Left lung (tissue), 10 donors: ENCODE data around the gene CBX7. TPM values are rescaled to one million over a fixed set of nuclear protein-coding genes. Genes with fewer than 3 reads are reported as not detected.

Experiments
- ATAC-seq: fragments of 200-7000 bp; cut with Tn5 transposase; one replicate; pipeline ENCODE4 v1.9.1; 2020; ENCODE audit warnings: moderate library complexity
- DNase-seq, 4 donors: peaks; one replicate each; pipeline ENCODE4 v3.0.0-alpha.2; 2013 to 2020
- H3K27ac ChIP-seq, 2 donors: fragments of 200-600 bp; sonication (generic) in 1 of 2; one replicate each; pipeline versions ENCODE4 v1.5.0 to v1.8.0; 2020 to 2021
- H3K27me3 ChIP-seq, 2 donors: fragments of 200-600 bp; sonication (generic) in 1 of 2; one replicate each; pipeline versions ENCODE4 v1.5.0 to v1.8.0; 2020 to 2021
- H3K36me3 ChIP-seq, 2 donors: fragments of 200-600 bp; sonication (generic) in 1 of 2; one replicate each; pipeline versions ENCODE4 v1.5.0 to v1.8.0; 2020 to 2021
- H3K4me1 ChIP-seq, 2 donors: fragments of 200-600 bp; one replicate each; pipeline ENCODE4 v1.8.0; 2021
- H3K4me3 ChIP-seq, 2 donors: fragments of 200-600 bp; sonication (generic) in 1 of 2; one replicate each; pipeline versions ENCODE4 v1.5.0 to v1.8.0; 2020 to 2021; ENCODE audit warnings: mild to moderate bottlenecking in 1 of 2
- H3K9me3 ChIP-seq, 2 donors: fragments of 200-600 bp; sonication (generic) in 1 of 2; one replicate each; pipeline versions ENCODE4 v1.5.0 to v1.8.0; 2020 to 2021
- intact Hi-C, 2 donors: fragments of 100-400 bp; cut with DNase I; formaldehyde crosslinking; loops; one replicate each; pipeline versions ENCODE4 v1.11.2 to v1.14.2; 2022
- polyA plus RNA-seq, 6 donors: library from polyadenylated mRNA; unstranded; fragments of 120-200 nt; gene quantifications; one replicate each; pipeline ENCODE4 v1.2.1, GENCODE V29; 2013; ENCODE audit not compliant: insufficient read length in 6 of 6
- total RNA-seq, 2 donors: library from RNA; stranded (reverse); fragmentation: NEBNext Ultra II Directional; extraction: Animal tissue kit (Norgen Biotek cat#: 25700); gene quantifications; one replicate each; pipeline ENCODE4 v1.2.1, GENCODE V29; 2021
- TF ChIP-seq, protein P1 (sequence below), 2 donors: fragments of 200-600 bp; sonication (generic) in 1 of 2; IDR thresholded peaks; one replicate each; pipeline versions ENCODE4 v1.5.0 to v1.8.0; 2021; ENCODE audit warnings: antibody characterized with exemption in 2 of 2
- donor health status: DM: no; HTN: yes; CAD: no.
- donor health status: DM: no; HTN: no; CAD: no.

CBX7 gene
- total and polyA plus RNA-seq, 8 donors, result 7.4 to 17.7 (median 8.8) TPM

DNA sequence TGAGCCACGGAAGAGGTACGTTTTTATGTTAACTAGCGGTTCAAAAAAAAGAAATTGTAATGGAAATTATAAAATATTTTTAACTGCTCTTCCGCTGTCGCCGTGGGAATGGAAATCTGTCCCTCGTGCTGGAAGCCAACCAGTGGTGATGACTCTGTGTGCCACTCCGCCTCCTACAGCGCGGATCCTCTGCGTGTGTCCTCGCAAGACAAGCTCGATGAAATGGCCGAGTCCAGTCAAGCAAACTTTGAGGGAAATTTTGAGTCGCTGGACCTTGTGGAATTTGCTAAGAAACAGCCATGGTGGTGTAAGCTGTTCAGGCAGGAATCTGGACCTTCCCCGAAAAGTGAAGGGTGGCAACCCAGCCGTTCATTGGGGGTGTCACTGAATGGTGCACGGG, 2.9 kb upstream of the CBX7 start:
- Histone ChIP-seq H3K36me3 (no peaks in the 10 kb centered on the region), H3K4me3 (no peak overlapping the region), H3K4me1 (peaks cover 3 to 26% of the 10 kb centered on the region in 2 donors), H3K9me3 (no peaks in the 10 kb centered on the region), H3K27ac (no peak overlapping the region), H3K27me3 (peaks cover 15 to 30% of the 10 kb centered on the region in 2 donors)
- DNase-seq (peak in 1 of 4 donors; percentile 33), ATAC-seq (no peak)
- intact Hi-C loops, result no loop called here
- TF ChIP-seq, protein P1, sequence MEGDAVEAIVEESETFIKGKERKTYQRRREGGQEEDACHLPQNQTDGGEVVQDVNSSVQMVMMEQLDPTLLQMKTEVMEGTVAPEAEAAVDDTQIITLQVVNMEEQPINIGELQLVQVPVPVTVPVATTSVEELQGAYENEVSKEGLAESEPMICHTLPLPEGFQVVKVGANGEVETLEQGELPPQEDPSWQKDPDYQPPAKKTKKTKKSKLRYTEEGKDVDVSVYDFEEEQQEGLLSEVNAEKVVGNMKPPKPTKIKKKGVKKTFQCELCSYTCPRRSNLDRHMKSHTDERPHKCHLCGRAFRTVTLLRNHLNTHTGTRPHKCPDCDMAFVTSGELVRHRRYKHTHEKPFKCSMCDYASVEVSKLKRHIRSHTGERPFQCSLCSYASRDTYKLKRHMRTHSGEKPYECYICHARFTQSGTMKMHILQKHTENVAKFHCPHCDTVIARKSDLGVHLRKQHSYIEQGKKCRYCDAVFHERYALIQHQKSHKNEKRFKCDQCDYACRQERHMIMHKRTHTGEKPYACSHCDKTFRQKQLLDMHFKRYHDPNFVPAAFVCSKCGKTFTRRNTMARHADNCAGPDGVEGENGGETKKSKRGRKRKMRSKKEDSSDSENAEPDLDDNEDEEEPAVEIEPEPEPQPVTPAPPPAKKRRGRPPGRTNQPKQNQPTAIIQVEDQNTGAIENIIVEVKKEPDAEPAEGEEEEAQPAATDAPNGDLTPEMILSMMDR (IDR thresholded peaks at IDR 0.05), result no peak

DNA sequence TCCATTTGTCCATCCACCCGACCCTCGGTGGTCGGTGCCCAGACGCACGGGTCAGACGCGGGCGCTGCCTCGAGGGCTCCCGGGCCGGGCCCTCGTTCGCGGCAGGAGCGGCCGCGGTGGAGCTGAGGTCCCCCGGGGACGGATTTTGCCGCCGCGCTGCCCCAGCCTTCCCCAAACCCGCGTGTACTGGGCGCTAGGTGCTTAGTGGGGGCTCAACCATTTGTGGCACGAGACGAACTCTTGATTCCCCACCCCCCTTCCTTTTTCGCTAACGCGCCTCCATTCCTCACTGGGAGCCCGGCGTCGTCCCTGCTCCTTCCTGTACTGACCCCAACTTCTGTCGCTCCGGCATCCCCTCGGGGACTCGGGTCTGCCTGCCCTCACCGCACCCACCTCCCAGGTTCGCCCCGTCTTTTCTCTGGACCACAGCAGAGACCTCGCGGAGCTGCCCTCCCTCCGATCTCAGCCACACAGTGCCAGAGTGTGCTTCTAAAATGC, 789 bp upstream of the CBX7 start:
- intact Hi-C loops, result no loop called here

DNA sequence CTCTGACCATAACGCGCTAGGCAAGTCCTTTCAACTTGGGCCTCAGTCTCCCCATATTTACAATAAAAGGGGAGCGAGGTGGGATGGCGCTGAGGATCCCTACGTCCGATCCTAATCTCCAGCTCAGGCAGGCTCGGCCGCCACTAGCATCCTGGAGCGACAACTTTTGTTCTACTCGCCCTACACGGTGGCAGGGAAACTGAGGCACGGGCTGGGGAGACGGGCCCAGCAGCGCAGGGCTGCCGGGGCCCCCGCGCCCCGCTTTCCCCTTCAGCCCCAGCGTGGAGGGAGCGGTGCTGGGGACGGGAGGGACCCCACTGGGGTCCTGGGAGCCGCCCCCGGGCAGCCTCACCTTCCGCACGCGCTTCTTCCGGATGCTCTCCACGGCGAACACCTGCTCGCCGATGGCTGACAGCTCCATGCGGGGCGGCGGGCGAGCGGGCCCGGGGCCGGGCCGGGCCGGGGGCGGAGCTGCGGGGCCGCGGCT, 413 bp downstream of the CBX7 start:
- Histone ChIP-seq H3K4me1 (peaks cover 10 to 42% of the 10 kb centered on the region in 2 donors), H3K9me3 (no peaks in the 10 kb centered on the region), H3K27ac (peak overlapping the region; percentile 75 to 83), H3K27me3 (peaks cover 15 to 30% of the 10 kb centered on the region in 2 donors), H3K4me3 (peak overlapping the region; percentile 64 to 66), H3K36me3 (no peaks in the 10 kb centered on the region)
- TF ChIP-seq, protein P1 (IDR thresholded peaks at IDR 0.05), result no peak
- no peak for ATAC-seq
- intact Hi-C loops, result no loop called here
- no peak for DNase-seq

More for the DNA sequence above, 789 bp upstream of the CBX7 start:
- peak overlapping the region; percentile 81 to 83 for H3K27ac ChIP-seq
- H3K9me3 ChIP-seq, result no peaks in the 10 kb centered on the region
- no peaks in the 10 kb centered on the region for H3K36me3 ChIP-seq
- DNase-seq (no peak), ATAC-seq (peak; percentile 10)
- TF ChIP-seq, protein P1 (IDR thresholded peaks at IDR 0.05), result no peak
- peaks cover 15 to 30% of the 10 kb centered on the region in 2 donors for H3K27me3 ChIP-seq
- H3K4me3 ChIP-seq, result peak overlapping the region; percentile 50 to 66
- peaks cover 3 to 37% of the 10 kb centered on the region in 2 donors for H3K4me1 ChIP-seq

DNA sequence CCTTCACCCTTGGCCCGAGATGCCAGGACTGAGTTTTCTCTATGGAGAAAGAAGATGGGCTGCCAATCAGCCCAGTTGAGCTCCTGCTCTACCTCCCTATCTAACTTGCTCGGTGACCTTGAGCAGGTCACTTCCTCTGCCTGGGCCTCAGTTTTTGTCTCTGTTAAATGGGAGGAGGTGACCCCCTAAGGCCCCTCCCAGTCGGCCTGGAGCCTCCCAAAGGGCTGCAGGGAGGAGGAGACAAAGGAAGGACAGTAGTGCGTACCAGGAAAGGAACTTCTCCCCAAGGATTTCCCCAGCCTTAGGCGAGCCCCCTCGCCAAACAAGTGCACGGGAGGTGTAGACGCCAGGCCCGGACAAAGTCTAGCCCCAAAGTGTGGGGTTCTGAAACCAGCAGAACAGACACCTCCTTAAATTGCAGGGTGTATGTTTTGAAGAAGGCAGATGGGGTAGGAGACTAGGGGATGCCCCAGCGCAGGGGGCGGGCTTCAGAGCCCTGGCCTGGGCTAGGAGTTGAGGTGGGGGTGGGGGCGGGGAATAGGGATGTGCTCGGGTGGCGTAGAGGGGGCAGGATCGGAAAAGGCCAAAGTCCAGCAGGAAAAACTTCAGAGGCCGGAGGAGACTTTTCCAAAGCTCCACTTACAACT, 1.0 kb downstream of the CBX7 start:
- H3K27ac ChIP-seq, result peak overlapping the region; percentile 75 to 83
- ATAC-seq, result no peak
- H3K36me3 ChIP-seq, result no peaks in the 10 kb centered on the region
- peaks cover 10 to 46% of the 10 kb centered on the region in 2 donors for H3K4me1 ChIP-seq
- peak overlapping the region; percentile 64 to 66 for H3K4me3 ChIP-seq
- DNase-seq, result peak in 1 of 4 donors; percentile 51
- intact Hi-C loops, result no loop called here
- TF ChIP-seq, protein P1 (IDR thresholded peaks at IDR 0.05), result no peak
- peaks cover 15 to 30% of the 10 kb centered on the region in 2 donors for H3K27me3 ChIP-seq
- no peaks in the 10 kb centered on the region for H3K9me3 ChIP-seq

DNA sequence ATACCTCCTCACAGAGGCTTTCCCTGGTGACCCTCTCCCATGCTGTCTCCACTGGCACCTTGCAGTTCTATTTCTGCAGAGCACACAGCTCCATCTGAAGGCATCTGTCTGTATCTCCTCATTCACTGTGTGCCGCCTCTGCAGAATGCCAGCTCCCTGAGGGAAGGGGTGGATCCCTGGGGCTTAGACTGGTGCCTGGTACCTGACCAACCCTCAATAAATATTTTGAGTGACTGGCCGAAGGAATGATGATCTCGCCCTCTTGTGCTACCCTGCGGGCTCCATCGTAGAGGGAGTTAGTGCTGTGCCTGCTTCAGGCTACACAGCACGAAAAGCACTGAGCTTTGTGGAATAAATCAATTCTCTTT, 1.6 kb downstream of the CBX7 start:
- peak overlapping the region in 1 of 2 donors; percentile 83 for H3K27ac ChIP-seq
- TF ChIP-seq, protein P1 (IDR thresholded peaks at IDR 0.05), result no peak
- intact Hi-C loops, result no loop called here
- no peaks in the 10 kb centered on the region for H3K36me3 ChIP-seq
- H3K27me3 ChIP-seq, result peaks cover 15 to 30% of the 10 kb centered on the region in 2 donors
- peaks cover 13 to 53% of the 10 kb centered on the region in 2 donors for H3K4me1 ChIP-seq
- ATAC-seq (no peak), DNase-seq (peak in 1 of 4 donors; percentile 7)
- no peak overlapping the region for H3K4me3 ChIP-seq
- no peaks in the 10 kb centered on the region for H3K9me3 ChIP-seq
